ENCODE data around the gene GUCA2B.

The GUCA2B gene

GRCh38 chr1:42168391-42168670 lies 15.1 kb downstream of the GUCA2B start:
- peak; percentile 18 for DNase-seq

GRCh38 chr1:42168763-42169162 lies 15.6 kb downstream of the GUCA2B start:
- no peak for DNase-seq

- no peak for DNase-seq
Measured at GRCh38 chr1:42170779-42171621, 17.8 kb downstream of the GUCA2B start.

GRCh38 chr1:42171679-42172266 lies 18.6 kb downstream of the GUCA2B start:
- DNase-seq, result no peak

GRCh38 chr1:42172381-42173133 lies 19.3 kb downstream of the GUCA2B start:
- DNase-seq, result no peak

GRCh38 chr1:42173155-42173933 lies 20.1 kb downstream of the GUCA2B start:
- peak; percentile 69 for DNase-seq

- DNase-seq, result no peak
Measured at GRCh38 chr1:42173961-42174735, 20.9 kb downstream of the GUCA2B start.

- no peak for DNase-seq
Measured at GRCh38 chr1:42175314-42176054, 22.3 kb downstream of the GUCA2B start.

- DNase-seq, result peak; percentile 63
Measured at GRCh38 chr1:42176902-42177519, 23.8 kb downstream of the GUCA2B start.

- DNase-seq, result no peak
Measured at GRCh38 chr1:42177541-42177981, 24.4 kb downstream of the GUCA2B start.

- DNase-seq, result peak; percentile 29
Measured at GRCh38 chr1:42178249-42178648, 25.0 kb downstream of the GUCA2B start.

GRCh38 chr1:42179275-42179674 lies 26.1 kb downstream of the GUCA2B start:
- DNase-seq, result no peak

GRCh38 chr1:42179900-42180329 lies 26.7 kb downstream of the GUCA2B start:
- no peak for DNase-seq

- DNase-seq, result no peak
Measured at GRCh38 chr1:42181687-42182086, 28.5 kb downstream of the GUCA2B start.

GRCh38 chr1:42183210-42183956 lies 30.2 kb downstream of the GUCA2B start:
- no peak for DNase-seq

GRCh38 chr1:42183957-42184268 lies 30.7 kb downstream of the GUCA2B start:
- DNase-seq, result no peak

GRCh38 chr1:42184616-42185015 lies 31.4 kb downstream of the GUCA2B start:
- no peak for DNase-seq

- no peak for DNase-seq
Measured at GRCh38 chr1:42186152-42186551, 32.9 kb downstream of the GUCA2B start.

- no peak for DNase-seq
Measured at GRCh38 chr1:42189931-42190853, 37.0 kb downstream of the GUCA2B start.
